GM19043 (cell line): Measurements from ENCODE around the gene IL11RA.

Experiments
- ATAC-seq: cut with Tn5 transposase; IDR thresholded peaks from one replicate; pipeline ENCODE4 v1.9.1; 2021; ENCODE audit warnings: low read depth; ENCODE audit not compliant: unreplicated experiment

IL11RA gene

DNA sequence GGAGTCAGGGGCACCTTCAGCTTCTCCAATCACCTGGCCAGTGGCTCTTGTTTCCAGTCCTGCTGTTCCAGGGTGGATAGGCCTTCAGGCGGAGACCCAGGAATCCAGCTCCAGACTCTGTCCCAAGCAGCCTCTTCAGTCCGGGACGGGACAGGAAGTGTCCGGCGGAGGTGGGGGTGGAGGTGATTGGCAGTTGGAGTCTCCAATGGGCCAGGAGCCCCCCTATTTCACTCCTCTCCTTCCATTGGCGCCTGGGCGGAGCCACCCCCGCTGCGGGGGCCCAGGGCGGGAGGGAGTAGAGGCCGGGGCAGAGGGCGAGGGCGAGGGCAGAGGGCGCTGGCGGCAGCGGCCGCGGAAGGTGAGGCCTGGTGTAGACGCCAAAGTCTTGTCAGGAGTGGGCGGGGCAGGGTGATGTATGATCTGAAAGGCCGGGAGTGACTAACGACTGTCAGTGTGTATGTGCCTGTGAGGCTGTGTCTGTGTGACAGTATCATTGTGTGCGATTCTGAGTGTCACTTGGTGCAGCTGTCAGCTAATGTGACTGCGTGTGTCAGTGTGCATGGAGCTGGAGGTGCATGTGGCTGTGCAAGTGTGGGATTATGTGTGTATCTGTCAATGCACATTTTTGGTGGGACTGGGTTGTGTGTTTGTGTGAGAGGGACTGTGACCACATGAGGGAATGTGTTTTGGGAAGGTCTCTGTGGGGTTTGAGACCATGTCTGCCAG, at the start of gene IL11RA:
TSS of gene IL11RA (plus strand) at position 310 of the 726 bp plus-strand sequence. CDS start 3,033 bp downstream, outside the sequence.
- ATAC-seq, result no peak

DNA sequence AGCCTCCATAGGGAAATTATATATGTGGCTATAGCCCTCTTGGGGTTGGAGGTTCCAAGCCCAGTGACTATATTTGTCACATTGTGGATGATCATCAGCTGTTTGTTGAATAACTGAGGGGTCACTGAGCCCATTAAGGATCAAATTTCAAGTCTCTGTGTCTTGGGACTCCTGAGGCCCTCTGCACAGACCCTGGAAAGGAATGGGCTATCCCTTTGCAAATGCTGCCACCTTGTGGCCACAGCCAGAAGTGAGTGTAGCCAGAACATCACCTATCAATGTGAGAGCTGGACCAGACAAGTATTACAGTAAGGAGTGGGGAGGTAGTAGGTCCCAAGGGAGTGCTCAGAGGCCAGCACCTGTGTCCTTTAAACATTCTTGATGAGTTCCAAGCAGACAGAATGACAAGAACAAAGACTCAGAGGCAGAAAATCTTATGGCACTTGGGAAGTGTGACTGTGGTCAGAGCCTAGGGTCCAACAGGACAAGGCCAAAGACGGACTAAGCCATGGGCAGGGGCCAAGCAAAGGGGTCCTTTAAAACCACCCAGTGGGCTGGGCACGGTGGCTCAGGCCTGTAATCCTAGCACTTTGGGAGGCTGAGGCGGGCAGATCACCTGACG, 48.3 kb upstream of the IL11RA start:
- peak; percentile 78 for ATAC-seq

GRCh38 chr9:34606190-34606589, 45.8 kb upstream of the IL11RA start:
- ATAC-seq, result no peak

DNA sequence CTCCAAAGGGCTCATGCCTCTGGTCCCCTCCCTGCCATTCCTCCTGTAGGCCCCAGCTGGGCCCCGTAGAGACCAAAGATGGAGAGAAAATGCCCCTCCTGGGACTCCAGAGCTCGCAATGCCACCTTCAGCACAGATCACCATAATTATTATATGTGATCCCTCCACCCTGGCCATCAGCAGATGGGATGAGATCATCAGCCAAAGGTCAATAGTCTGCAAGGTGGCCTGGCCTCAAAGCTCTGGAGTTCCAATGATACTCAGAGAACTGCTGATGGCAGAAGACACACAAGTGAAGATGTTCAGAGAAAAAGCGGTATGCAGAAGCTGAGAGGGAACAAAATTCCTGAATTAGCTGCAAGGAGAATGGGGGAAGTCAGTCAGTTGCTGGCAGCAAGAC, 45.1 kb upstream of the IL11RA start:
- no peak for ATAC-seq

DNA sequence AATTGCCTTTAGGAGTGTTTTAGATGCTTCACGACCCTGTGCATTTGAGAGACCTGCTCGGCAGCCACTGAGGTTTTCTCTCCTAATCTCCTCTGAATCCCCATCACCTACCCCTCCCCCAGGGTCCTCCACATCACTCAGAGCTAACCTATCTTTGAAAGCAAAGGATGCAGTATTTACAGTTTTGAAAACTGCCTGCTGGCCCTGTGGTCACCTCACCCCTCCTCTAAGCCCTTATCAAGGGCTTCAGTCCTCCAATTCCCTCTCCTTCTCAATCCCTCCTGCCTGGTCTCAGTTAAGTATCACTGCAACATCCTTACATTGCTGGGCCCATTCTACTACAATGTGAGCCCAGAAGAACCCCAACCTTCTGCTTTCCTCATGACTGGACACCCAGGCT, 44.7 kb upstream of the IL11RA start:
- no peak for ATAC-seq

- no peak for ATAC-seq
Measured at GRCh38 chr9:34610434-34611206, 41.4 kb upstream of the IL11RA start.

DNA sequence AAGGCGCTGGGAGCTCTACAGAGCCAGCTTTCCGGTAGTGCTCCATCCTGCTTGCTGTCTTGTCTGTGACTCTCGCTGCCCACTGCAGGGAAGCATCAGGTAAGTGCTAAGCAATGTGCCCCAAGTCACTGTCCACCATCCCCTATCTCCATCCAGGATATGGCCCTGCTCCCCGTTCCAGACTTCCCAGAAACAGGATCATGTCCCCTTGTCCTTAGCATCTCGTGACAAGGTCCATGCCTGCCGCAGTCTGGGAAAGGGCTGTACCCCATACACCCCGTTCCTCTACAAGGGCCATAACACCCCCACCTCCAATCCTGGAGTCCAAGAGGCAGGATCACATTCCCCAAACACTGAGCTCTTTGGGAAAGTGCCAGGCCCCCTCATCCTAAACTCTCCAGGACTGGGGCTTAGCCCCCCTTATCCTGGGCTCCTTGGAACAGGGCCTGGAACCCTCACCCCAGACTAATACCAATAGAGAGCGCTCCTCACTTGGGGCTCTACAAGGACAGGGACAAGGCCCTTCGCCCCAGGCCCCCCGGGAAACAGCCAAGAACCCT, 40.7 kb upstream of the IL11RA start:
- no peak for ATAC-seq

DNA sequence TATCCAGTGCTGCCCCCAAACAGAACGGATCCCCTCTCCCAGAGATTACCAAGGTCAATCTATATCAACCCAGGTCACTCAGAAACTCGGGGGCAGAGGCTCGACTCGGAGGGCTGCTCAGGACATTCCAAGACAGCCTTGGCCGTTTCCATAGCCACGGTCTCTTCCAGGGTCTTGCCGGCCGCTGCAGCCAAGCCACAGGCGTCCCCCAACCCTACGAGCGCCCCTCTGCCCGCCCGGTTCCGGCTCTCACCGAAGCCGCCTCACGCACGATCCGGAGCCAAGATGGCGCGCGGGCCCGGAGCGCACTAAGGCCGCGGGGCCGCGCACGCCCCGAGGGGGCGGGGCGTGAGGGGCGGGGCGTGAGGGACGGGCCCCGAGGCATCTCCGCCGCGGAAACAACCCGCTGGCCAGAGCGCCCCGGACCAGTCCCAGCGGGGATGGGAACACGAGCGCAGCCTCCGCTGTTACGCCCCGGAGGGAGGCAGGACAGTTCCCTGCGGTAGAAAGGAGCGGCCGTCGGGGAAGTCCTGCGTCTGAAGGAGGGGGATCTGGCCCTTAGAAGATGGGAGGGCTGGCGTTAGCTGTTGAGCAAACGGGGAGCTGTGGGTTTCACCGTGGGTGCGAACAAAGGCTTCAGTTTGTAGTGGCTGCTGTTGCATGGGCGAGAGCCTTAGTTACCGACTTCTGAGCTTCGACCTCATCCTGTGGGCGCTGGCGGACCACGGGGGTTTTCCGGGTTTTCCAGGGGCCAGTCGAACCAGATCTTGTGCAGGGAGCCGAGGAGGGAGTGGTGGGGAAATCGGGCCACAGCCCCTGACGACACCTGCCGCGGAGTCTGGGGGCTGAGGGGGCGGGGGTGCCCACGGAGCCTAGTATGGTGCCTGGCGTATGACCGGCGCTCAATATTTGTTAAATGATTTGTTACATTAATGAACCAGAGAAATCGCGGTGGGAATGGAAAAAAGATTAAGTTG, 39.9 kb upstream of the IL11RA start, which contains the start of gene RPP25L:
TSS of gene RPP25L (minus strand) at position 287 of the 977 bp plus-strand sequence. CDS start 801 bp downstream, outside the sequence.
- peak; percentile 80 for ATAC-seq

DNA sequence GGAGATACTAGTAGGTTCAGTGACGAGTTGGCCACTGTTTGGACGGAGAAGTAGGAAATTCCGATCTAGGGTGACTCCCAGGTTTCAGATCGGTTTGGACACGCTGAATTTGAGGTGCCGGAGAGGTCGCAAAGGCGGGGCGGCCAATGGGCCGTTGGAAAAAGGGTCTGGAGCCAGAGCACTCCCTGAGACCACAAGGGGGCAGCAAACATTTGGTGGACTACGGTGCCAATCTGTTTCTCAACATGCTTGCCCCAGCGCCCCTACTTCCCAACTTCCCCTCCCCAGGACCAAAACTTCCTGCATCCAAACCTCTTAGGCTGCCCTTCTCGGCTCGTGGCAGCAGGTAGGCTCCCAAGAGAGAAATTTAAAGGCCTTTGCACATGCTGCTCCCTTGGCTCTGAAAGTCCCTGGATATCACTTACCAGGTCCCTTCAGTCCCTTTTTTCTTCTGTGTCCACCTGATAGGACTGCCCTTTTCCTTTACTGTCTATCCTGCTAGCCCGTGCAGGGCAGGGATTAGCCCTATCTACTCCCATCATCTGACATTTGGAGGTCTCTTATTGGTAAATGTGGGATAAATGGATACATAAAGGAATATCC, 39.1 kb upstream of the IL11RA start:
- no peak for ATAC-seq

DNA sequence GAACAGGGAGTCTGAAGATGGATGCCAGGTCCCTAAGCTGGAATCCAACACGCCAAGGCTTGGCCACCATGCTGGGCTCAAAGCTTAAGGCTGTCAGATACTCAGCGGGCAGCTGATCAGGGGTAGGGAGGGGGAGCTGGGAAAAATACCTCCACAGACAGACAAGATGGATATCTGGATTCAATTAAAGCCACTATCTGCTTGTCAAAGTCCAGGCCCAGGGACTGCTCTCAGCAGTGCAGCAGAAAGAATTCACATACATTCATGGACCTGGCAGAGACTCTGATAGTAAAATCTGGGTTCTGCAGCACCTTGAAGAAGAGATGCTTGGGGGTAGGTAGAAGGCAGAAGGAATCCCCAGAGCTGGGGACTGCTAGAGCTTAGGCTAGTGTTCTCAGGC, 36.9 kb upstream of the IL11RA start:
- no peak for ATAC-seq

GRCh38 chr9:34620061-34620994, 31.7 kb upstream of the IL11RA start, which contains the start of gene DCTN3:
Gene DCTN3 (minus strand): TSS chr9:34620495. CDS start chr9:34620464, 31 bp downstream.
- peak; percentile 99 for ATAC-seq

- no peak for ATAC-seq
Measured at GRCh38 chr9:34623374-34624235, 28.4 kb upstream of the IL11RA start.

DNA sequence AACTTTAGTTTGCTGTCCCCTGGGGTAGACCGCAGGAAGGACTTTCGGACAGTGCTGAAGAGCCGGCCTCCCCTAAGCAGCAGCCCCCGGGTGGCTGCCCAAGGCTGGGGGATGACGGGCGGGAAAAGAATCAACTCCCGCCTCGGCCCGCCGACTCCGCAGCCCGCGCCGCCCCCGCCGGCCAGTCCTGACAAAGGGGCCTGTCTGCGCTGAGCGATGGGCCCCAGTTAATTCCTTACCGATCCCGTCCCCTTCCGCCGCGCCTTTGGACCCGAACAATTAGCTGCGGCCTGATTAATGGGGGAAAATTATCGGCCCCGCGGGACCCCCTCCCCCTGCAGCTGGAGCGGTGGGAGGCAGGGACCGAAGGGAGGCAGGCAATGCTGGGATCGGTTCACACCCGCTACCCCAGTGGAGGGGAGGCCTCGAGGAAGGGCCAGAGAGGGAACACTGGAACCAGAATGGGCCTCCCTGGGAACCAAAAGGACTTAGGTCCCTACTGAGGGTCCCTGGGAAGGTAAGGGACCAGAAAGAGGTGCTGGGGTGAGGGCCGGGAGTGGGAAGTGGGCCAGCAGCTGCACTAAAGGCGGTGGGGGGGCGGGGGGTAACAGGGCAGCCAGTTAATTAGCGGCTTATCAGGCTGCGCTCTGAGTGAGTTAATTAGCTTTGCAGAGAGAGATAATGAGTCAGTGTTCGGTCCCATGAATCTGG, 27.4 kb upstream of the IL11RA start:
- ATAC-seq, result no peak

DNA sequence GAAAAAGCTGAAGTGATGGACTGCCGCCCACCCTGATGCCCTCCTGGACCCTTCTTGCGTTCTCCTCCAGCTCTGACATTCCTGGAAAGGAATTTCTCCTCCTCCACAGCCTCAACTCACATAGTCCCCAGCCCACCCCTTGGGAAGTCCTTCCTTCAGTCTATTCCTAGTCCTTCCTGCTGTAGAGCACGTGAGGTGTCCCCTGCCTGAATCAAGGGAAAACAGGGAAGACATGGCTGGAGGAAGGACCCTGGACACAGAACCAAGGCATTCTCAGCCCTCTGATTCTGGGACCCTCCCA, 26.8 kb upstream of the IL11RA start:
- ATAC-seq, result no peak

DNA sequence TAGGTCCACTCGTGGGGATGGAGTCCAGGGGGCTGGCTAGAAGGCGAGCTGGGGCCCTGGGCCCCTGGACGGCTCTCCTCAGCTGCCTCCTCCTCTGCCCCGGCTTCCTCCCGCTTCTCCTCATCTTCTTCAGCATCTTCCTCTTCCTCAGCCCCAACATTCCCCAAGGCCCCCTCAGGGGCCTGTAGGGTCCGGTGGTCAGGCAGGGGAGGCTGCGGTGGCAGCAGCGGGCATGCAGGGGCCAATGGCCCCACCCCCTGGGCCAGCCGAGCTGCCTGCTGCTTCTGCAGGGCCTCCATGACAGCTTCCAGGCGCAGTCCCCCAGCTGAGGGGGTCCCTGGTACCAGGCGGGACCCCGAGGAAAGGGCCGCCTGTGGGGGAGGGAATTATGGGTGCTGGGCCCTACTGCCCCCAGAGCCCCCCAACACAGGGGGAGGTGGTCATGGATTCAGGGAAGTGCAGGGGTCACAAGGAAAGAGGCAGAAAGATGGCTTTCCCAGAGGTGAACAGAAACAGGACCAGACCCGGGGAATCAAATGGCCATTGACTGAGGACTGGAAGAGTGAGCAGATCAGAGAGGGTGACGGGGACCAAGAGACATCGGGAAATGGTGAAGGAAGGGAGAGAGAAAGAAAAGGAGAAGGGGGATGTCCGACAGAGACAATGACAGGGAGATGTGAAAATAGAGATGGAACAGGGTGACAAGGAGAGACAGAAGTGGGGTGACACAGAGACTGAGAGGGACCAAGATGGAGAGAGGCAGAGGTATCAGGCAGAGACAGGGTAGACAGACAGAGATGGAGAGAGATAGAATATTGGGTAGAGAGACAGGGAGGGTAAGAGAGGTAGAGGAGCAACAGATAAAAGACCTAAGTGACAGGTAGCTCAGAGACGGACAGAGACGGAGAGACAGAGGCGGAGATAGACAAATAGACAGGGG, 24.0 kb upstream of the IL11RA start:
- ATAC-seq, result no peak
